Stimulated activated CD4-positive, alpha-beta T cell treated with anti-CD3 and anti-CD28 coated beads, Interleukin-4, amount 100 ng/mL, for 4 hours (primary cell): ENCODE measurements around the gene INTS11.
A peak's percentile ranks its signal among the peaks of the same experiment; 100 is the strongest.

ENCODE experiments used
- DNase-seq, 2 experiments: peaks; one replicate each; pipeline ENCODE4 v3.0.0-alpha.2; 2020

INTS11 gene

DNA sequence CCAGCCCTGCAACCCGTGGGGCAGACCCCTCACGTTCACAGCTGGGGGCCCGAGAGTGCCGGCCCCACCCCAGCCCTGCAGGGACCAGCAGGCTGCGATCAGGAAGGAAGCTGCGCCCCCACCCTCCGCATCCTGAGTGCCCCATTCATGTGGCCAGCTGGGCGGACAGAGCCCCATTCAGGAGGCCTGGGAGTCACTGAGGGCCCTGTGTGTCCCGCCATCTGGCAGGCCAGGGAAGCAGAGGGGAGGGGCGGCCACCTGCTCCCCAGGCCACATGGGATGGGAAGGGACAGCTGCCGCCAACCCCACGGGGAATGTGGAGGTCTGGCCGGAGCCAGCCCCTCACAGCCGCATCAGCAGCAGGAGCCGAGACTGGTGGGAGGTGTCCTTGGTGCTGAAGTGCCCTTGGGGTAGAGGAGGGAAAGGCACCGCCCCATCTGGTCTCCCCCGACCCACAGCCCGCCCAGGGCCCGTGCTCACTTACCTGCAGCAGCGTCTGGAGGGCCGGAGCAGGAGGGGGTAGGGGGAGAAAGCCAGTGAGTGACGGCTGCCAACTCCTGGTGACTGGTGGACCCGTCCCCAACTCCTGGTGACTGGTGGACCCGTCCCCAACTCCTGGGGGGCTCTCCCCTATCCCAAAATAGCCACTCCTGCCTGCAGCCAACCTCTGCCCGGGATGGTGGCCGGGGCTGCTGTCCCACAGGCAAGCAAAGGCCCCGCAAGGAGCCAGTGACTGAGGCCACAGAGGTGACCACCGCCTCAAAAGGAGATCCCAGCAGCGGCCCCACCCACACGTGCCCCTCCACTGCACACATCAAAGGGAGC, 25.4 kb downstream of the INTS11 start:
- DNase-seq = no peak

GRCh38 chr1:1297802-1298424, 26.5 kb downstream of the INTS11 start:
- DNase-seq = no peak

DNA sequence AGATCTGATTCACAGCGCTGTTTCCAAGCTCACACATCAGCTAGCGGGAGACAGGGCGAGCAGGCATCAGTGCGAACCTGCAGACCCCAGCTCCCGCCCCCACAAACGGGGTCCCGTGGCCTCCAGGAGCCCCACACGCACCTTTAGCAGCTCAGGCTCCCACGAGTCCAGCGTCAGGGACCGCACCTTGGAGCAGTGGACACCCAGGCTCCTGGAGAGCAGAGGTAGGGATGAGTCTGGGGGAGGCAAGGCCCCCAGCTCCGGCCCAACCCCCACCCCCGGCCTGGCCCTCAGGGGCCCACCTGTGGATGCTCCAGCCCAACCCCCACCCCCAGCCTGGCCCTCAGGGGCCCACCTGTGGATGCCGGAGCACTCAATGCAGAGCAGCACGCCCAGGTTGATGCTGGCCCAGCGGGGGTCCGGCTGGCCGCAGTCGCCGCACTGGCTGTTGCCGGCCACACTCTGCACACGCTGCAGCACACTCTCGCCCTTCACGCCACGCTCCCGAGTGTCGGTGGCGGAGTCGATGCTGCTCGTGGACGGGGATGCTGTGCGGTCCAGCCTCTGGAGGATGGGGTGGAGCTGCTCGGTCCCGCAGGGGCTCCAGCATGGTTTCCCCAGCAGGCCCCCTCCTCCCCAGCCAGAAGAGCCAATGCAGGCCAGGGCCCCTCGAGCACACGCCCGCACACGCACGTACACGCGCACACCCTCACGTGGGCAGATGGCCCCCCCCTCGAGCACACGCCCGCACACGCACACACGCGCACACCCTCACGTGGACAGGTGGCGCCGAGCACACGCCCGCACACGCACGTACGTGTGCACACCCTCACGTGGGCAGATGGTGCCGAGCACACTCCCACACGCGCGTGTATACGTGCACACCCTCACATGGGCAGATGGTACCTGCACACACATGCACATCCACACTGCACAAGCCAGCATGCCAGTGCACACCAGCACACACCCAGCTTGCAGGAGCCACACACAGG, 28.1 kb downstream of the INTS11 start:
- no peak for DNase-seq

- DNase-seq = no peak
These were observed 29.1 kb downstream of the INTS11 start for GRCh38 chr1:1295154-1295923.

DNA sequence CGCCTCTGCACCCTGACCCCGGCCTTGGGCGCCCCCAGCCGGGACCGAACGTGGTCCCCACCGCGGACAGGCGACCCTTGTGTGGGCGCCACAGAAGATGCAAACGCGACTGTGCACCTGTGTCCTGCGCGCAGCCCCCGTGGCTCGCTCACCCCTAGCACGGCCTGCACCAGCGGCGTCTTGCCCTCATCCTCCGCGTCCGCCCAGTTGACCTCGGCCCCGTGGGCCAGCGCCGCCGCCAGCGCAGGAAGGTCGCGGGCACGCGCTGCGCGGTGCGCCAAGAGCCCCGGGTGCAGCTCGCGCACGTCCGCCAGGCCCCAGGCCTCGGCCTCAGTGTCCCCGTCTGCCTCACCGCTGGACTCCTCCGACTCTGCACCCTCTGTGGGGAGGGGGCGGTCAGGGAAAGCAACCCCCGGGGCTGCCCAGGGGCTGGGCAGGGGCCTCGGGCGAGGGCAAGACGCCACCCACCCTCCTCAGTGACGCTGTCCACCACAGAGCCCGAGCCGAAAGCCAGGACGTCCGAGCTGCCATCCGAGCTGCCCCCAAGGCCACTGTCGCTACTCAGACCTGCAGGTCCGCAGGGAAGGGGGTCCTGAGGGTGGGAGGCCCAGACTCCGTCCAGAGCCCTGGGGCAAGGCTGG, 30.1 kb downstream of the INTS11 start:
- no peak for DNase-seq

DNA sequence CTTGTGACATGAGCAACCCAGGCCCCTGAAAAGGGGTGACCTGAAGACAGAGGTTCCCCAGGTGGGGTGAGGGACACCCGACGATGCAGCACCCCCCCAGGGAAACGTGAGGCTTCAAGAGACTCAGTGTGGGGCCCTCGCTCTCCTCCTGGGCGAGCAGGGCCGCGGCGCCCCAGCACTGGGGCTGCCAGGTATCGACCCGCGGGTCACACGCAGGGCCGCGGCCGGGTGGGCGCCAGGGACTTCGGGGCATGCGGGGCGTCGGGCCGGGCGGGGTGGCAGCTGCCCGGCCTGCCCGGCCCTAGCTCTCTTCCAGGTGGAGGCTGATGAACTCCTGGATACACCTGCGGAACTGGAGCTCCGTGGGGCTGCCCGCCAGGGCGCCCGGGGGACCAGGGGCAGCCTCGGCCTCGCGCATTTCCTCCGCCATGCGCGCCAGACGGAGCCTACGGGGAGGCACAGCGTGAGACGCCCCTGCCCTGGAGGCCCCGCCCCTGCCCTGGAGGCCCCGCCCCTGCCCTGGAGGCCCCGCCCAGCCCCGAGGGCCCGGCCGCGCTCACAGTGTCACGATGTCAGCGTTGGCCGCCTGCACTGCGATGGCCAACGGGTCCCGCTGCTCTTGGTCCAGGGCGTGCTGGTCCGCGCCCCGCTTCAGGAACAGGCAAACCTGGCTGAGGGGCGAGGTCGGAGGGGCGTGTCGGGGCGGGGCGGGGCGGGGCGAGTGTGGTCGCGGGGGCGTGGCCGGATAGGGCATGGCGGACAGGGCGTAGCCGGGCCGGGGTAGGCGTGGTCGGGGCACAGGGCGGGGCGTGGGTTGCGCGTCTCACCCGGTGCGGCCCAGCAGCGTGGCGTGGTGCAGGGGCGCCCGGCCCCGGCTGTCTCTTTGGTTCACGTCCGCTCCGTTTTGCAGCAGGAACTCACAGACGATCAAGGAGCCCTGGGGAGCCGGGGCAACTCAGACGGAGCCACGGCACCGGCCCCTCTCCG, 30.9 kb downstream of the INTS11 start:
- DNase-seq = no peak

- no peak for DNase-seq
These were observed 31.6 kb downstream of the INTS11 start for GRCh38 chr1:1292851-1293250.

DNA sequence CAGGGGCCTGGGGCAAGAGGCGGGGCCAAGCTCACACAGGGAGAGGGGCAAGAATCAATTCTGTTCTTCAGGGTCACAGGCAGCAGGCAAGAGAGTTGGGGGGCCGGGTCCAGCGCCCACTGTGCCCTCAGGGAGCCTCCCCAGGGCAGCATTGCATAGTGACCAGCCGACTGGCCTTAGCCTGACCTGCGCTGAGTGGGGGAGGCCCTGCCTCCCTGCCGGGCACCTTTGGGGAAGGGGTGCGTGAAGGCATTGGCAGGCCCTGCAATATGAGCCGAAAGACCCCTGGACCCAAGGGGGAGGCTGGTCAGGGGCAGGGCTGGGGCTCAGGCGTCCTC, 32.0 kb downstream of the INTS11 start:
- no peak for DNase-seq

GRCh38 chr1:1291548-1292441, 32.7 kb downstream of the INTS11 start:
- DNase-seq = peak; percentile 68 to 69

DNA sequence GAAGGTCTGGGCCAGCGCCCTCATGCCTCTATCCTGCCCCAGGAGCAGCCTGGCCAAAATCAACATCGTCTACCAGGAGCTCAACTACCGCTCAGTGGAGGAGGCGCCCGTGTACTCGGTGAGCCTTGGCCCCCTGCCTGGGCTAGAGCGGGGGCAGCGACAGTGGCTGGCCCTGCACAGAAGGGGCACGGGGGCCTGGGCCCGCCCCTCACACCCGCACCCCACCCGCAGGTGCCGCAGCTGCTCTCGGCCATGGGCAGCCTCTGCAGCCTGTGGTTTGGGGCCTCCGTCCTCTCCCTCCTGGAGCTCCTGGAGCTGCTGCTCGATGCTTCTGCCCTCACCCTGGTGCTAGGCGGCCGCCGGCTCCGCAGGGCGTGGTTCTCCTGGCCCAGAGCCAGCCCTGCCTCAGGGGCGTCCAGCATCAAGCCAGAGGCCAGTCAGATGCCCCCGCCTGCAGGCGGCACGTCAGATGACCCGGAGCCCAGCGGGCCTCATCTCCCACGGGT, 33.4 kb downstream of the INTS11 start:
- DNase-seq = no peak

DNA sequence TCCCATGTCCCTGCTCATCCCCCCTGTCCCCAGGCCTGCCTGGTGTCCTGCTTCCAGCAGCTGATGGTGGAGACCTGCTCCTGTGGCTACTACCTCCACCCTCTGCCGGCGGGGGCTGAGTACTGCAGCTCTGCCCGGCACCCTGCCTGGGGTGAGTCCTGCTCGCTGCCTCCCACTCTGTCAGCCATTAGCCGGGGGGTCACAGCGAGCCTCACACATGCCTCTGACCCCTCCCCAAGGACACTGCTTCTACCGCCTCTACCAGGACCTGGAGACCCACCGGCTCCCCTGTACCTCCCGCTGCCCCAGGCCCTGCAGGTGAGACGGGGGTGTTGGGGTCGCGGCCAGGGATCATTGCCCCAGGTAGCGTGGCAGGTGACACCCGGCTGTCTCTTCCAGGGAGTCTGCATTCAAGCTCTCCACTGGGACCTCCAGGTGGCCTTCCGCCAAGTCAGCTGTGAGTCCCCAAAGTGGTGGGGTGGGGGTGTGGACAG, 34.2 kb downstream of the INTS11 start:
- DNase-seq = peak; percentile 56 to 72

DNA sequence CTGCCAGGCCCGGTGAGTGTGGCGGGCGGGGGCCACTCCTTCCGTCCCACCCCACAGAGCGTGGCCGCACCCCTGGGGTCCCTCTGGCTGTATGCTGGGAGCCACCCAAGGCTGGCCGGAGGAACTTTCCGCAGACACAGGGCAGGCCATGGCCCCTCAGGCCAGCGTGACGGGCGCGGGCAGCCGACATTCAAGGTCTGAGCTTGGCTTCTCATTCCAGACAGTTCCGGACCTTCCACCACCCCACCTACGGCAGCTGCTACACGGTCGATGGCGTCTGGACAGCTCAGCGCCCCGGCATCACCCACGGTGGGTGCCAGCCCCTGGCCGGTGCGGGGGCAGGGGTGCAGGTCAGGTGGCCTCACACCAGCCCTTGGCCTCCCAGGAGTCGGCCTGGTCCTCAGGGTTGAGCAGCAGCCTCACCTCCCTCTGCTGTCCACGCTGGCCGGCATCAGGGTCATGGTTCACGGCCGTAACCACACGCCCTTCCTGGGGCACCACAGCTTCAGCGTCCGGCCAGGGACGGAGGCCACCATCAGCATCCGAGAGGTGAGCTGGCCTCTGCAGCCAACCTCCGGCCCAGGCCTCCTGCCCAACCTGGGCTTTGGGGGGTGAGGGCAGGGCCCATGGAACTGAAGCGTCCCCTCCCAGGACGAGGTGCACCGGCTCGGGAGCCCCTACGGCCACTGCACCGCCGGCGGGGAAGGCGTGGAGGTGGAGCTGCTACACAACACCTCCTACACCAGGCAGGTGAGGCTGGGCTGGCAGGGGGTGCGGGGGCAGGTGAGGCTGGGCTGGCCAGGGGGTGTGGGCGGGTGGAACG, 37.0 kb downstream of the INTS11 start:
- no peak for DNase-seq

GRCh38 chr1:1286313-1287261, 37.9 kb downstream of the INTS11 start:
- DNase-seq = no peak

DNA sequence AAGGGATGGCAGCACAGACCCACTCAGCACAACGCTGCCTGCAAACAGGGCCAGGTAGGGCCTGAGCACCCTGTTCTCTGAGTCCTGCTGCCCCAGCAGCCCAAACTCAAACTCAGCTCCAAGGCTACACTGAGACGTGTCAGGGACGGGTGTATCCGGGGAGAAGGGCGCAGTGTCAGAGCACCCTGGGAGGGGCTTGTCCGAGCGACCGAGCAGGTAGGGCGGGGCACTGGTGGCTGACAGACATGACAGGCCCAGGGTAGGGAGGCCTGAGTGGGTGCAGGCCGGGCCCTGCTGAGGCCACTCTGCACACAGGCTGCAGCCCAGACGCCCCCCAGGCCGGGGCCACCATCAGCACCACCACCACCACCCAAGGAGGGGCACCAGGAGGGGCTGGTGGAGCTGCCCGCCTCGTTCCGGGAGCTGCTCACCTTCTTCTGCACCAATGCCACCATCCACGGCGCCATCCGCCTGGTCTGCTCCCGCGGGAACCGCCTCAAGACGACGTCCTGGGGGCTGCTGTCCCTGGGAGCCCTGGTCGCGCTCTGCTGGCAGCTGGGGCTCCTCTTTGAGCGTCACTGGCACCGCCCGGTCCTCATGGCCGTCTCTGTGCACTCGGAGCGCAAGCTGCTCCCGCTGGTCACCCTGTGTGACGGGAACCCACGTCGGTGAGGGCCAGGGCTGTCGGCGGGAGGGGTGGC, 38.7 kb downstream of the INTS11 start:
- DNase-seq = no peak

DNA sequence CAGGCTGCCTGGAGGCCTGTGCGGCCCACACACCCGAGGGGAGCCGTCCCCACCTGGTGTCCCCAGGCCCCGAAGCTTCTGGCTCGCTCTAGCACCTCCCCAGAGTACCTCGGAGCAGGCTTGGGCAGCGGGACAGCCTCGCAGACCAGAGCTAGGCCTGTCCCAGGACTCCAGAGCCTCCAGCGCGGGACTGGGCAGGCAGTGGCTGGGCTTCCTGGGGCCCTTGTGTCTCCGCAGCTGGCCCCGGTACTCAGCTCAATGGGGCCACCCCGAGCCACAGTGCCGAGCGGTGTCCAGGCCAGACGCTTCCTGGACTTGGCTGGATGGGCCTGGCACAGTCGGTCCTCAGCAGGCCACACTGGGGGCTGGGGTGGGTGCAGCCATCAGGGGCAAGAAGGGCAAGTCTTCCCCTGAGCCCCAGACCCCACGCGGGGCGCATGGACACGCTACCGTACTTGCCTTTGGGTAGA, 39.3 kb downstream of the INTS11 start:
- DNase-seq = no peak
